Activated T-cell treated with anti-CD3 and anti-CD28 coated beads, Interleukin-2, amount 50 U/mL, for 48 hours (primary cell): ENCODE measurements around the gene DRGX.

Experiments
- DNase-seq, 2 experiments: peaks; one replicate each; pipeline ENCODE4 v3.0.0-alpha.2; 2020

The DRGX gene

DNA sequence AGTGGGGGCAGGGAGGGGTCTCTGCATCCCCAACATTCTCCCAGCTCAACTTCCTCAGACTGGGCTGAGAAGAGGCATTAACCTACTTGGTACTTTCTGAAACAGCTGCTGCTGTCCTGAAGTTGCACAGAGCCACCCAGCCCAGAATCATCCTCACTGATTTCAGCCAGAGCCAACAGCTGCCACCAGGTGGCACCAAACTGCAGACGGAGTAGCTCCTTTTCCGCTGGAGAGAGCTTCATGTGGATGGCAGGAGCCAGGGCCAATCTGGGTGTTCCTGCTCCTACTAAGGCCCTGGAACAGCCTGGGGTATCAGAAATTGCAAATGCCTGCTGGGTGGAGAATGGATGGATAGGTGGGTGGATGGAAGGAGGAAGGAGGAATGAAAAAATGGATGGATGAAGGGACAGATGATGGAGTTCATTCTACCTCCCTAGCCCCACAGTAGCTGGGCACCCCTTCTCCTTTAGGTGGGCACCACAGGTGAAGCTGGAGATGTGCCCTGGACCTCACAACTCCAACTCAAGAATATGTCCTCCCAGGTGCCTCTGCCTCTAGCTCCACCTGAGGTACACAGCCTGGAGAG lies 11.8 kb upstream of the DRGX start:
- peak; percentile 82 to 86 for DNase-seq

- no peak for DNase-seq
These were observed 11.3 kb upstream of the DRGX start for GRCh38 chr10:49407151-49407550.

GRCh38 chr10:49404321-49404878 lies 8.5 kb upstream of the DRGX start:
- DNase-seq = no peak

DNA sequence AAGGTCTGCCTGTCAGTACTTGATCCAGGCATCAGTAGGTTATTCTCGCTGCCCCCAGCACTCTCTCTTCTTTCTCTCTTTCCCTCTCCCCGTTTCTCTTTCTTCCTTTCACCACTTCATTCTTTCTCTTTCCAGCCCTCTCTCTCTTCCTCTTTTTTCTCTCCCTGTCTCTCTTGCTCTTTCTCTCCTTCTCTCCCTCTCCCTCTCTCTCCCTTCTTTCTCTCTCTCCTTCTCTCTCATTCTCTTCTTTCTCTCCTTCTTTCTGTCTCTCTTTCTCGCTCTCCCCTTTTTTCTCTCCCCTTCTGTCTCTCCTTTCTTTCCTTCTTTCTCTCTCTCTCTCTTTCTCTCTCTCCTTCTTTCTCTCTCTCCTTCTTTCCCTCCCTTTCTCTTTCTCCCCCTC lies 7.5 kb upstream of the DRGX start:
- no peak for DNase-seq

DNA sequence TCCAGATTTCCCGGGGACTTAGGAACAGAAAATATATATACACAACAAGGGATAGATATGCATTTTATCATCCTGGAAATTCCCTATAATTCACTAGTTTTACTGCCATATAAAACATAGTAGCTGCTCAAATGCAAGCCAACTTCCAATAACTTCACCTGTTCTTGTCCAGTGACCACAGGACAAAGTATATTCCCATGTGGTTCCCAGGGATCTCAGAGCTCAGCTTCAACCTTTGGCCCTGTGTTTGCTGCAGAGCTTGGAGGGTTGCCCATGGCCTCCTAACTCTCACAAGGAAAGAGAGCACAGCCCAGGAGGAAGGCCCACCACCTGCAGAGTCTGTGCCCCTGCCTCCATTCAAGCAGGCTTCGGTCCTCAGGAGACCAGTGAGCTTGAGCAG lies 4.5 kb upstream of the DRGX start:
- DNase-seq = no peak

GRCh38 chr10:49398986-49399385 lies 3.1 kb upstream of the DRGX start:
- DNase-seq = no peak

DNA sequence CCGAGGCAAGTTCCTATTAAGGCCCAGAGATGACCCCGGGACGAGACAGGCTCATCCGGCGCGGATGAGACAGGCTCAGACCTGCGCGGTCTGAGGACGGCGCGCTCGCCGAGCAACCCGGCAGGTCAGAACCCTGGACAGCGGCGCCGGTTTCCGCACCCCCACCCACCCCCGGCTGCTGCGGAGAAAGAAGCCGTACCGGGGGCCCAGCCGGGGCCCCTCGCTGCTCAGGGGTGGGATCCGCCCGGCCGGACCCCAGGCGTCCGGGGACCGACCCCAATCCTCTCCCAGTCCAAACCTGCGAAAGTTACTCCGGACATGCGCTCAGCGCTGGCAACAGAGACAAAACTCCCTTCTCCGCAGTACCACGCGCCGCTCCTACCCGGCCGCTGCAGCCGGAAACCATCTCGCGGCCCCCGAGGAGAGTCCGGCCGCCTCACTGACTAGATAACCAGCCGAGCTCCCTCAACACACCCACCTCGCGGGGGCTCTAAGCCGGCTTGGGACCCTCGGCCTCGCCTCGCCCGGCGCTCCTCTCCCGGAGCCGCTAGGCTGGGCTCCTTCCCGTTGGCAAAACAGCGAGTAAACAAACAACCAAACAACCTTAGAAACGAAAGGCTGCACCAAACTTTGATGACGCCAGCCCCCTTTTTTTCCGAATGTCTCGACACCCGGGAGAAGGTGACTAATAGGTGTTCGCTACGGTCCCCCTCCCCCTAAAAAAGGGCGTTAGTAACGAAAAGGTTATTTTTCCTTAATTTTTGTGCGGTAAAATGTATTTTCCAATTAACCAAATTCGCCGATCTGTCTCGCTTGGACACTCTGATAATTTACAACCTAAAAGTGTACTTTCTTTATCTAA lies 2.3 kb upstream of the DRGX start:
- DNase-seq = peak; percentile 64 to 76

DNA sequence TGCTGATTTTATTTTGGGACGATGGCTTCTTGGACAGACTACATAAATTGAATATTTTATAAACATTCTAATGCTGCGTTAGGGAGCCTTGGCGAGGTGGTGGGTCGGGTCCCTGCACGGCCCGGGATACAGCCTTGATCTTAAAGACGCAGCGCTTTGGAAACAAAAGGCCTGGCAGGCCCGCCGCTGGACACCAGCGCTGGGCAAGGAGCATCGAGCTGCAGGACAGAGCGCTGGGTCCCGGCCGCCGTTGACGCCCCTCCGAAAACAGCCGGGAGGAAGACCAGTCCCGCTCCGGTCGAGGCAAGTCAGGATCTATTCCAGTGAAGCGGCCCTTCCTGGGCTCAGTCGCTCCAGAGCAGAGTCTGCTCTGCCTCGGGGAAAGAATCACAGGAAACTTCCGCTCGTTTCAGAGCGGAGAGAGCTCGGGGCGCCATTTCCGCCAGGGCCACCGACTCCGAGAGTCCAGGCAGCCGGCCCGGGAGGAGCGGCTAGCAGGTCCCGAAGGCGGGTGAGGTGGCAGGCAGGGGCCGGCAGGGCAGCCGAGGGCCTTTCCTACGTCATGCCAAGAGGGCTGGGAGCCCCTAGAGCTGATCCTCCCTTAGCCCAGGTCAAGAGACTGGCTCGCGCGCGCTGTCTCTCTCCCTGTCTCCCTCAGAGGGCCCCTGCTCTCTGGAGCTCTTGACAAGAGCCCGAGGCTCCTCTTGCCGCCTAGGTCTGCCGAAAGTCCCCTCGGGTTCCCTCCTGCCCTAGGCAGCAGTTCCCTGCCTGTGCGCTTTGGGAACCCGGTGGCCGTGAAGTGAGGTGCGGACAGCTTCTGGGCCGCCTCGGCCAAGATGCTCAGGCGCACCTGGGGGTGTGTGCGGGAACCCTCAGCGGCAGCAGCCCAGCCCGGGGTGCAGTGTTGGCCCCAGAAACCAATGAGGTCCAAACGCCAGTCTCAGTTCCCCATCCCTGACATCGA lies 1.4 kb upstream of the DRGX start:
- peak in 1 of 2 experiments; percentile 23 for DNase-seq

DNA sequence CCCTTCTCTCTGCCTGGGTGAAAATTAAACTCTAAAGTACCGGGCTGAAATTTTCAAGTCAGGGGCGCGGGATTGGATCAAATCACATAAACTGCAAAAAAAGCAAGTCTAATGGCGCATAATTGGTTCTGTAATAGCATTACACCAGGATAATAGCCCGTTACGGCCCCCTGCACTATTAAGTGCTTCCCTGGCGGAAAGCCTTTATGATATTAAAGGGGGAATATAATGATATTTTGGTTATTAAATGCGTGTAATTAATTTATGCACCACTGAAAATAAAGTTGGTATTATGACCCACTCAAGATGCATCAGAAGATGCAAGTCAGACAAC lies 744 bp upstream of the DRGX start:
- DNase-seq = no peak

- no peak for DNase-seq
These were observed 752 bp downstream of the DRGX start for GRCh38 chr10:49394933-49395740.

- DNase-seq = no peak
These were observed 2.1 kb downstream of the DRGX start for GRCh38 chr10:49393757-49394156.

DNA sequence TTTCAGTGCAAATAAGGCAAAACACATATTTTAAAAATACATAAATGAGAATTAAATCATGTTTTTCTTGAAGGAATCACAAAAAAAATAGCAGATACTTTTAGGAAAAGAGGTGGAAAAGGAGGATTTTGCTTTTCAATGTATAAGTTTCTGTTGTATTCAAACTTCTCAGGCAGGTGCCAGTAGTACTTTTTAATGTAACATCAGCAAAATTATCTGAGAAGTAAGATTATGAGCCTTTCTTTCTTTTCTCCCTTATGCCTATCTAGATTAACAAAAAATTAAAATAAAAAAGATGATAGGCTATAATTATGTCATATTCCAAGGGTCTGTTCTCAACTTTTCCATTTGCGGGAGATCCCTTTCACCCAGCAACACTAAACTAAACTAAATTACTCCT lies 2.6 kb downstream of the DRGX start:
- no peak for DNase-seq

DNA sequence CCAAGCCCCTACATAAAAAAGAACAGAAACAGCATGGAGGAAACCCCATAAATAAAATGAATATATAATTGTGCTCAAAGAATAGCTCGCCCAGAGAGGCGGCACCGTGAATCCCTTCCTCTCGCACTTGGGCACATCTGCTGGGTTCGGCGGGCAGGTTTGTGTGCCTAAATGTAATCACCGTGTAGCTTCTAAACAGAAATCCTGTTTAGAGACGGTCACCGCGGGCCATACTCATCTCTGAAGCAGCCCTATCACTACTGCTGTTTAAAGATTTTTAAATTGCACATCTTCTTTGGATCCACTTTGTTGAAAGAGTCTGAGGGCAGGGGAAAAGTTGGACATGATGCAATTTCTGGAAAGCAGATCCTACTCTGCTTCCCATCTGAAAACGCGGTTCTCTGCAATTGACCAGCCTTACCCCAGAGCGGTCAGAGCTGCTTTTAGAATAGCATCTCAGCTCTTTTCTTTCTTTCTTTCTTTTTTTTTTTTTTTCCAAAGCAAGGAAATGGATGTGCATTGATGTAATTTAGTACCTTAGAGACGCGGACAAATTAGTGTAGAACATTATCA lies 6.4 kb downstream of the DRGX start:
- DNase-seq = no peak

DNA sequence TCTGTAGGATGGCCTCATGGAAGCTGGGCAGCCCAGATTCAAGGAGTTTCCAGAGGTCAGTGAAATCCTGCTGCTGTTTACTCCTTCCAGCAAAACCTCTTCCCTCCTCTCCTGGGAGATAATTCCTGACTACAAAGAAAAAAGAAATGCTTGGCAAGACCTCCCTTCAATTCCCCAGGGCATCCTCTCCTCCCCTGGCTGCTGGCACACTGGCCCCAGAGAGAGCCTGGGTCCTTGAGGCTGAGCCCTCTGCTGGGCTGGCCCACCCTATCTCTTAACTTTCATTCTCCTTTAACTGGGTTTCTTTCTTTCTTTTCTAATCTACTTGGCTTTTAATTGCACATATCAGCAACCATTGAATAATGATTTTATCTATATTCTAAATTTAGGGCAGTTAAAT lies 7.7 kb downstream of the DRGX start:
- no peak for DNase-seq

DNA sequence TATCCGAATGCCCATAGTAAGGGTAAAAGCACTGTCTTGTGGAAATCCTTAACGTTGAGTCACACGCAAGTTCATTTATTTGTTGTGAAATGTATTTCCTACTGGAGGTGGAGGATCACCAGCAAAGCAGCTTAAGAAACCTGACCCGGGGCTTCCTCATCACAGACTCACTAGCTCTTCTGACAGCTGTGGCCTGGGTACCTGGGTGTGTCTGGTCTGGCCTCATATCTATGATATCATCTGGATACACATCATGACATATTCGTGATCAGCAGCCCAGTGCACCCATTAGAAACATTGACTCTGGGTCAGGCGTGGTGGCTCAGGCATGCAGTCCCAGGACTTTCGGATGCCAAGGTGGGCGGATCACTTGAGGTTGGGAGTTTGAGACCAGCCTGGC lies 8.8 kb downstream of the DRGX start:
- no peak for DNase-seq

DNA sequence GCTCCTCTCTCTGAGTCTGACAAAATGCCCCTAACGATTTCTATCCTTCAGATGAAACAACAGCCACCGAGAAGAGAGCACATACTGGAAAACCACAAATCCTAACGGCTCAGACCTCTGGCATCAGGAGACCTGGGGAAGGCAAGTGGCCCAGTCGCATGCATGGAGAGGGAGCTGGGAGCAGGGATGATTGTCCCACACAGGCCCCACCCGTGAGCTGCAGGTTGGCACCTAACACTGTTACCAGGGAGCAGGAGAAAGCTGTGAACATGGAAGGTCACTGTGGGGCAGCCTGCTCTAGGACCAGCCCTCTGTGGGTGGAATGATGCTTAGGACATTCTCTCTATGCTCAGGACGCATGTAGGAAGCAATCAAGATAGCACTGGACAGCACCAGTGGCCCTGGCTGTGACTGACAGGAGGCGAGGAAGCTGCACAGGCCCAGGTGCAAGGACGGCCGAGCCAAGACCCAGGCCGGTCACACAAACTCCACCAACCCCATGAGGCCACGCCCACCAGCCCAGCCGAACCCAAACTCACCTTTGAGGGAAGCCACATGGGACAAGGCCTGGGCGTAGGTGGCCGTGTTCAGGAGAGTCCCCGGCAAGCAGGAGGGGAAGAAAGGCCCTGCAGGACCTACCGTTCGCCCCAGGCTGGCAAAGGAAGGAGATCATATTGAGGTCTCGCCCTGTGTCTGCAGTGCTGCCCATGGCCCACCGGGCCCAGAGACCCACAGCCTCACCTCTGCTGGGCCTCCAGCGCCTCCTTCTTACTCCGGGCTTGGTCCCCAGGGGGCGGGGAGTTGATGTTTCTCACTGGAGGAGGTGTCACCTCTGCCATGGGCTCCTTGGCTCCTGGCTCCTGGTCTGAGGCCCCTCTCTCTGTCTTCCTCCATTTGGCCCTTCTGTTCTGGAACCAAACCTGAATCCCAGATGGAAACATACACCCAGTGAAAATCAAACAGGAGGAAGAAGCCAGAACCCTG lies 9.7 kb downstream of the DRGX start:
- DNase-seq = no peak

GRCh38 chr10:49384268-49384953 lies 11.5 kb downstream of the DRGX start:
- DNase-seq = no peak

GRCh38 chr10:49383853-49384252 lies 12.0 kb downstream of the DRGX start:
- no peak for DNase-seq

DNA sequence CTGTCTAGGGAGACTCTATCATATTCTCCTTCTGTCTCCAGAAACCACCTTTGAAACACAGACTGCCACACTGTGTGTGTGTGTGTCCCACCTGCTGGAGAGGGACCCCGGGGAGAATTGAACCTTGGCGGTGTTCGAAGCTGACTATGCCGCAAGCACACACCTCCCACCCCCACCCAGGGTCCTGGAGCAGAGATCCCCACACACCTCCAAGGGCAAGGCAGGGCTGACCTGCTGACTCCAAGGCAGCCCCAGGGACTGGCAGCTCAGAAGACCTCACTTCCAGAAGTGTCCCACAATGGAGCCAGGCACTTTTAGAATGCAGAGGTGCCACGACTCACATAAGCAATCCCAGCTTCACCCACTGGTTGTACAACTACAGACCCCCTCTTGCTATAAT lies 13.1 kb downstream of the DRGX start:
- DNase-seq = no peak

- DNase-seq = no peak
These were observed 13.7 kb downstream of the DRGX start for GRCh38 chr10:49382226-49382625.
